NCI-H146 (cell line): Measurements from ENCODE around the gene TNIP2.
A peak's percentile ranks its signal among the peaks of the same experiment; 100 is the strongest.

Source experiments
- DNase-seq: peaks from one replicate; lab custom pipeline; 2025; lab: John Stamatoyannopoulos, UW

TNIP2 gene, protein sequence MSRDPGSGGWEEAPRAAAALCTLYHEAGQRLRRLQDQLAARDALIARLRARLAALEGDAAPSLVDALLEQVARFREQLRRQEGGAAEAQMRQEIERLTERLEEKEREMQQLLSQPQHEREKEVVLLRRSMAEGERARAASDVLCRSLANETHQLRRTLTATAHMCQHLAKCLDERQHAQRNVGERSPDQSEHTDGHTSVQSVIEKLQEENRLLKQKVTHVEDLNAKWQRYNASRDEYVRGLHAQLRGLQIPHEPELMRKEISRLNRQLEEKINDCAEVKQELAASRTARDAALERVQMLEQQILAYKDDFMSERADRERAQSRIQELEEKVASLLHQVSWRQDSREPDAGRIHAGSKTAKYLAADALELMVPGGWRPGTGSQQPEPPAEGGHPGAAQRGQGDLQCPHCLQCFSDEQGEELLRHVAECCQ

GRCh38 chr4:2755821-2756690 lies at the start of gene TNIP2:
TSS of gene TNIP2 (minus strand) at chr4:2756336. CDS start at chr4:2756289, 47 bp downstream.
- peak; percentile 86 for DNase-seq

DNA sequence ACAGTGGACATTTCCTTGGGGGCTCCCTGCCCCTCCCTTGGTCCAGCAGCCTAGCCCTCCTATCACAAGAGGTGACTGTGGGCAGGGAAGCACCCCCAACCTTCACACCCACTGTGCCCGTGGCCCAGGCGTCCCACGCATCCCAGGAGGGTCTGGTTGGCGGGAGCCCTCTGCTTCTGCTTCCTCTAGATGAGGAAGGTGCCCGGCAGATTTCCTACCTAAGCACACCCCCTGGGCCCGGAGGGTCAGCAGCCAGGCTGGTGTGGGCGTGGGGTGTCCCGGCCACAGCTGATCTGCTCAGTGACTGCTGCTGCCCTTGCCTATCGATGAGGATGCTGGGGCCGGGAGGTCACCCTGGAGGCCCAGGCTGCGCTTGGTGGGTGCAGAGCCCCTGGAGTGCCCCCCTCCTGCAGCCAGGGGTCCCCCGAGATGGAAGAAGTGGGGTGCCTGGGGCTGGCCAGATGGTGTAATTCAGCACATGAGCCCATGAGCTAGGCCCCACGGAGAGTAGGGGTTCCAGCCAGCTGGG lies 48.9 kb upstream of the TNIP2 start:
- no peak for DNase-seq

GRCh38 chr4:2804449-2804972 lies 48.4 kb upstream of the TNIP2 start:
- no peak for DNase-seq

- DNase-seq: no peak
Measured at GRCh38 chr4:2803624-2804448, 47.7 kb upstream of the TNIP2 start.

GRCh38 chr4:2802618-2803531 lies 46.7 kb upstream of the TNIP2 start:
- no peak for DNase-seq

- DNase-seq: no peak
Measured at GRCh38 chr4:2800691-2801596, 44.8 kb upstream of the TNIP2 start.

DNA sequence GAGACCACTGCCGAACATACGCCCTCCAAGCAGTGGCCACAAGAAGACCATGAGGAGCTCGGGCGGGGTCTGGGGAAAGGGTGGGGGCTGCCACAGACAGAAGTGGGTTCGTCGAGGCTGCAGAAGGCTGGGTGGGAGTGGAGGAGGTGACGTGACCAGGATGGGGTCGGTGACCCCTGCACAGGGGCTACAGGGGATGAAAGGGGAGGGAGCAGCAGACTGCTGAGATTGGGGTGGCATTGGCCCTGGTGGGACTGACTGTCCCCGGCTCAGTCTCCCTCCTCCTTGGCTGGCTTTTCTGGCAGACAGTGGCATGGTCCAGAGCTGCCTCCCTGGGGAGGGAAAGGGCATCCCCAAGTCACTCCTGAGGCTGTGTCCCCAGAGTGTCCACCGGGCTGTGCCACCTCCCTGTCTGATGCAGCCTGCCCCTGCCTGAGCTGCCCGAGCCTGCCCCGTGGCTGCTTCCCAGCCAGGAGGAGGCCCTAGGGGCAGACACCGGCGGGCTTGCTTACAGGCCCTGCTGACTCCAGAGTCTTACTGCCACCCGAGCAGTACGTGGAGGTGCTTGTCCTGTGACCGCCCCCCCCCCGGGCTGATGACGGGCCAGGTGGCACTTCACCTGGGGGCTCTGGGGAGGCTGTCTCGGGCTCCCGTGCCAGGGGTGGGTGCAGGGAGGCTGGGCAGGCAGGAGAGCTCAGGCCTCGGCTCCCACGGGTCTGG lies 44.0 kb upstream of the TNIP2 start:
- DNase-seq: no peak

DNA sequence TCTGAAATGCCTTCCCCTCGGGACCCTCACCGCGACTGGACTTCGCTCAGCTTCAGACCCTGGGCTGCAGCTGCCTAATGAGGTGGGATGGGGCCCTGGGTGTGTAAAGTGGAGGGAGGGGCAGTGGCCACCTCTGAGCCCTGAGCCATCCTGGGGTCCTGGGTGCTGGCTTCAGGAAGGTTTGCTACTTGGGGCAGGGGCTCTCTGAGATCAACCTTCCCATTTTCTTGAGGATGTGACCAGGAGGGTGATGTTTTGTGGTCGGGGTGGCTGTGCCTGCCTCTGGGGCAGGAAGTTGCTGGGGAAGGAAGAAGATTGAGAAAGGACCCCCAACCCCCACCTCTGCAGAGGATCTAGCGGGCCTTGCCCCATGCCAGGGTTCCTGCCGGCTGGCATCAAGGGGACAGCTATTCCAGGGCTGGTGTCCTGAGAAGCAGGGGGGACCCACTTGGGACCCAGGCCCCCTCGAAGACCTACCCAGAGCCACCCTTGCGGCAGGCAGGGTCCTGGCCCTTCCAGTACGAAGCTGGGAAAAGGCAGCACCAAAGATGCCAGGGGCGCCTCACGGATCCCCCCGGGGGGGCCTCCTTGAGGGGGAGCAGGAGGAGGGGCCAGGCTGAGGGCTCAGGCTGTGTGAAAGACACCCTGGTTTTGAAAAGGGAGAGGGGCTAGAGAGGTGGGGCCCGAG lies 43.2 kb upstream of the TNIP2 start:
- no peak for DNase-seq

- no peak for DNase-seq
Measured at GRCh38 chr4:2798399-2799223, 42.5 kb upstream of the TNIP2 start.

GRCh38 chr4:2797545-2798305 lies 41.6 kb upstream of the TNIP2 start:
- DNase-seq: no peak

DNA sequence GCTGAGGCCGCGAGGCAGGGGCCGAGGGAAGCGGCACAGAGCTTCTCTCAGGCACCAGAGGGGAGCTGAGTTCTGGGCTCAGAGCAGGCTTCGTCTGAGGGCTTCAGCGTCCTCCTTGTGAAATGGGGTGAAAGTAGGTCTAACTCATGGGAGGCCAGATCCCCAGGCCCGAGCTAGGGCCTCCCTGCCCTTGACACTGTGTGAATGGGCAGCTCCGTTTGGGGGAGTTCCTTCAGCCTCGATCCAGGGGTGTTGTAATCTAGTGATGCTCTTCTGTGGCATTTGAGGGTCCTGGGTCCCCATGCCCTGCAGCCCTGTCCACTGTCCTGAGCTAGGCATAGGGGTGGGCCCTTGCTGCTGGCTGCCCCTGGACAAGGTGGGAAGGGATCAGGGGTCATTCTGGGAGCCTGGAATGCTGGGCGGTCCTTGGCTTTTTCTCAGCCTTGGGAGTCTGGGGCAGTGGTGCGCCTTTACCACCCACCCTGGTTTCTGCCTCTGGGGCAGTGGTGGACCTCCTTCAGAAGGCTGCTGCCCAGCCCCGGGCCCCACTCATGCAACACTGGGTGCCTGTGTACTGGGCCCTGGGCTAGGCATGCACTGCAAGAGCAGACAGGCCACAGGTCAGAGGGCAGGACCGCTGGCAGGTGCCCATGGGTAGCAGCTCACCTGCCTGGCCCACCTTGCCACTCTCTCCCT lies 40.9 kb upstream of the TNIP2 start:
- no peak for DNase-seq

DNA sequence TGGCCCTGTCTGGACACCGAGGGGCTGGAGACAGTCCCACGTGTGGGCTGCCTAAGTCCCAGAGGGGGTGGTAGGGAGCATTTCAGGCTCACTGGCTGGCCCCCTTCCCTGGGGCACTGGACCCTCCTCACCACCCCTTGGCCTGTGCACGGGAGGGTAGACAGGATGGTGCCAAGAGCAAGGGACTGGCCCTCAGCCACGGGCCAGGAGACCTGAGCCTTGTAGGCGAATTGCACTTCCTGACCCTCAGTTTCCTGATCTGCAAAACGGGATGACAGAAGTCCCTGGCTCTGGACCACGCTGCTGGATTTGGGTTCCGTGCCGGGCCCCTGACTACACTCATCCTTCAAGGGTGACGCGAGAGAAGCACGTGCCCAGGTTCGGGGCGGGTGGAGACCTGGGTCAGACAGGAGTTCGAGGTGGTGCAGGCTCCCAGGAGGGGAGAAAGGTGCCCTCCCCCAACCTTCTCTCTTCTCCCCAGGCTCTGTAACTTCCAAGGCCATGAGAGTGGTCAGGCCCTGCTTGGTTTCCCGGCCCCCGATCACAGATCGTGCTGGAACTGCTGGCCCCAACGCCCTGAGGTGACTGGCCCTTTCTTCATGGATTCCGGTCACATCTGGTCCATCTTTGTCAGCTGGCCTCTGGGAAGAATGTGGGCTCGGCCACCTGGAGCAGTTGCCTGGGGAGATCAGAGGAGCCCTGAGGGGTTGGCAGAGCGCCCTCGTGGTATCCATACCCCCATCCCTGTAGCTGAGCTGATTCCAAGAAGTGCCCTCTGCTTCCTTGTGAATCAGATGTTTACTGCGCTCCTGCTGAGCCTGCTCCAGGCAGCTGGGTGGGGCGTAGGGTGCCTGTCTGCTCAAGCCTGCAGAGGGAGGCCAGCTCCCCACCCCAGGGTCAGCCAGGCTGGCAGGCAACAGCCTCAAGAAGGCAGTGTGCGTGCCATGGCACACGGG lies 40.0 kb upstream of the TNIP2 start:
- DNase-seq: no peak

- no peak for DNase-seq
Measured at GRCh38 chr4:2795300-2795892, 39.3 kb upstream of the TNIP2 start.
